SK-N-DZ (cell line): ENCODE measurements around the gene ITGA4.

Source experiments
- DNase-seq: peaks from one replicate; pipeline ENCODE4 v3.0.0-alpha.2; 2015; ENCODE audit warnings: low spot score

Gene ITGA4

GRCh38 chr2:181500201-181500600, 43.0 kb downstream of the ITGA4 start:
- DNase-seq: no peak

- DNase-seq: no peak
These were observed 58.5 kb downstream of the ITGA4 start for GRCh38 chr2:181515719-181516118.

GRCh38 chr2:181516992-181517391, 59.8 kb downstream of the ITGA4 start:
- DNase-seq: no peak

GRCh38 chr2:181517685-181518301, 60.6 kb downstream of the ITGA4 start:
- DNase-seq: no peak

- DNase-seq: no peak
These were observed 63.1 kb downstream of the ITGA4 start for GRCh38 chr2:181520253-181520652.

- no peak for DNase-seq
These were observed 66.6 kb downstream of the ITGA4 start for GRCh38 chr2:181523756-181524155.

GRCh38 chr2:181526014-181526413, 68.8 kb downstream of the ITGA4 start:
- DNase-seq: peak; percentile 58

GRCh38 chr2:181527058-181527457, 69.9 kb downstream of the ITGA4 start:
- DNase-seq: no peak

GRCh38 chr2:181528441-181528840, 71.3 kb downstream of the ITGA4 start:
- DNase-seq: peak; percentile 12

- peak; percentile 23 for DNase-seq
These were observed 79.5 kb downstream of the ITGA4 start for GRCh38 chr2:181536730-181537129.

- no peak for DNase-seq
These were observed 83.2 kb downstream of the ITGA4 start for GRCh38 chr2:181540421-181540820.

- no peak for DNase-seq
These were observed 85.0 kb downstream of the ITGA4 start for GRCh38 chr2:181542170-181542569.

- DNase-seq: no peak
These were observed 88.9 kb downstream of the ITGA4 start for GRCh38 chr2:181546086-181546485.

- DNase-seq: no peak
These were observed 95.6 kb downstream of the ITGA4 start for GRCh38 chr2:181552808-181553207.

- no peak for DNase-seq
These were observed 96.1 kb downstream of the ITGA4 start for GRCh38 chr2:181553244-181553643.

- DNase-seq: no peak
These were observed 97.1 kb downstream of the ITGA4 start for GRCh38 chr2:181554061-181554830.

GRCh38 chr2:181558371-181558770, 101.2 kb downstream of the ITGA4 start:
- DNase-seq: no peak

GRCh38 chr2:181563101-181563692, 106.0 kb downstream of the ITGA4 start:
- no peak for DNase-seq

- DNase-seq: no peak
These were observed 109.3 kb downstream of the ITGA4 start for GRCh38 chr2:181566334-181567032.

- DNase-seq: no peak
These were observed 112.9 kb downstream of the ITGA4 start for GRCh38 chr2:181570059-181570458.

- no peak for DNase-seq
These were observed 113.9 kb downstream of the ITGA4 start for GRCh38 chr2:181570833-181571661.
